A549 treated with dexamethasone at 1 μM for 4 hours (cell line): ENCODE data around the gene HIVEP1. TPM values are rescaled to one million over a fixed set of nuclear protein-coding genes. Genes with fewer than 3 reads are reported as not detected.

Source experiments
- total RNA-seq: library from RNA; stranded (reverse); fragments of 200-300 nt; extraction: Qiagen RNA extraction; gene quantifications from 5 replicates; pipeline ENCODE4 v1.2.3, GENCODE V29; 2022

Gene HIVEP1
- 7.4 to 11.7 TPM (median 11.1 TPM) in 5 replicates for total RNA-seq

DNA sequence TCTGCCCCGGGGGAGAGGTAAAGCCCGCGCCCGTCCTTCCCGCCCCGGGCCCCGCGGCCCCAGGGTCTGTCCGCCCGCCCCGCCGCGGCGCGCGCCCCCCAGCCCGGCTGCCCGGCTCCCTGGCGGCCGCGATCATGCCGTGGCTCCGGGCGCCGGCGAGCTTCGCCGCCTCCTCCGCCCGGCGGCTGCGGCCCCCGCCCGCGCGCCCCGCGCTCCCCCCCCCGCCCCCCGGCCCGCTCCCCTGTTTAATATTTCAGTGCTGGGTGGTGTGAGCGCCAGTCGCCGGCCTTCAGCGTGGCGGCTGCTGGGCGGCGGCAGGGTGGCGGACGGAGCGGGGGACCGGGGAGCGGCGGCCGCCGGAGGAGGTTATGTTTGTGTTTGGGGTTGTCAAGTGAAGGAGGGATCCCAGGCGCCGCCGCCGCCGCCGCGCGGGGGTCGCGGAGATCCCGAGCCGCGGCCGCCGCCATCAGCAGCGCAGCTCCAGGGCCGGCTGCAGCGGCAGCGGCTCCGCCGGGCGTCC, at the start of gene HIVEP1:
TSS of gene HIVEP1 (plus strand) at position 275 of the 520 bp plus-strand sequence. CDS start 3,317 bp downstream, outside the sequence.

Other genes with a start within 250 kb of the HIVEP1 start
- gene ADTRP, start 233.5 kb upstream of the HIVEP1 start, total RNA-seq, result 0.29 to 0.90 TPM (median 0.75 TPM) in 5 replicates